ENCODE measurements around the gene GTPBP2. TPM values are rescaled to one million over a fixed set of nuclear protein-coding genes. Genes with fewer than 3 reads are reported as not detected.
A peak's percentile ranks its signal among the peaks of the same experiment; 100 is the strongest.

GTPBP2 gene
- total and polyA plus RNA-seq, 2 of the 13 experiments (the other 11 are each of a cell fraction or from before 2014, with no cell fraction given), result 26.9 to 88.2 TPM

DNA sequence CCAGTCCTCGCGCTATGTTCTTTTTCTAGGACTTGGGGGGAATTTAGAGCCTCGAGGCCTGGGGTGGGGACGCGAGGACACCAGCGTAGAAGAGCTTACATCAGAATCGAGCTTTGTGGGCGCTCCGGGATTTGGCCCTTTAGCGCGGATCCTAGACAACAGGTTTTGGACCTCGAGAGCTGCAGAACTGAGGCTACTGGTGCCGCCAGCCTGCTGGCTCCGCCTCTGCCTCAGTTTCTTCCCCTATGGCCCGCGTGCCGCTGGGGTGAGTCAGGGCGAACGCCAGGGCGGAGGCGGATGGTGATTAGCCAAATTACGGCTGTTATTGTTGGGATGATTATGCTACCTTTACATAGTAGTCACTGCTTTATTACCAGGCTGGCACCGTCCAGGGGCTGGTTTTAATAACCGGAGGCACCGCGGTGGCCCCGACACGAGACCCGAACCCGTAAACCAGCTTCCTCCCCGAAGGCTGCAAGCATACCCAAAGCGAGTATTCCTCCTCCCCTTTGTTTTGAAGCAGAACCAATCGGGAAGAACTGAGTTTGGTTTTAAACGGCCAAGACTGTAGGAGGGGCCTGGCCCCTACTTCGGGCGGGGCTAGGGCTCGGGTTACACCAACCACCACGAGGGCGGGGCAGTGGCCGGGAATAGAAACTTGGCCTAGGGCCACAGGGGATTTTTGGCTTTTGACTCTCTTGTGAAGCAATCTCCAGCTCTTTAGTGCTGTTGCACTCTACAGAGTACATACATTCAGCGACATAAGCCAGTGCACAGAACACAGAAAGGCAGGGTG lies 639 bp upstream of the GTPBP2 start:
- Histone ChIP-seq H2AFZ (ENCODE audit: low read length) (peak overlapping the region; percentile 34), H3K9ac (ENCODE audit: insufficient read depth, low read depth, low read length) (peak overlapping the region; percentile 92), H3K79me2 (ENCODE audit: insufficient read depth, low read length) (peaks cover 17% of the 10 kb centered on the region), H4K20me1 (ENCODE audit: insufficient read depth, low read length) (no peaks in the 10 kb centered on the region), H3K4me3 (replicated peaks in 1 of 3; ENCODE audit: insufficient read depth in 1 of 3, low read depth in 2 of 3, low read length in 3 of 3) (peak overlapping the region; percentile 64 to 85 (median 76)), H3K36me3 (replicated peaks in 1 of 2; ENCODE audit: control insufficient read depth in 1 of 2, insufficient read depth in 2 of 2, low read length in 2 of 2) (peaks cover 16 to 17% of the 10 kb centered on the region in 2 experiments), H3K27ac (ENCODE audit: extremely low read length, insufficient read depth, low read length) (peak overlapping the region; percentile 87), H3K27me3 (ENCODE audit: control insufficient read depth in 1 of 2, insufficient read depth in 2 of 2, low read length in 2 of 2) (no peaks in the 10 kb centered on the region; a peak in 1 of 5 replicates), H3K4me2 (ENCODE audit: low read depth, low read length) (peak overlapping the region; percentile 99), H3K4me1 (ENCODE audit: insufficient read depth, low read length) (peaks cover 36% of the 10 kb centered on the region), H3K9me3 (ENCODE audit: low read length) (no peaks in the 10 kb centered on the region)
- in situ Hi-C loops (cut with HindIII; ENCODE audit: extremely low pct_ligation_motif_present, low pct_unique_long_range_greater_than_20kb) (no loop called here), intact Hi-C loops (cut with micrococcal nuclease; ENCODE audit: unreplicated experiment) (loop anchor here (2.0 to 5.0 kb wide), 2 partner anchors 41 to 457 kb away; partner anchors contain the start of gene SRF)
- 1% methylated on average over 30 of the region's 41 CpGs for WGBS (ENCODE audit: low lambda C conversion rate)
- FAIRE-seq, result peak; percentile 99
- ChIA-PET CTCF (ENCODE audit: low intra/inter-chr PET ratio, low total read pairs) (no interaction called here), POLR2A (interaction anchor here (0.6 to 3.0 kb wide), 52 partner anchors 9 to 627 kb away, joined by 3 to 55 read pairs (median 5); partner anchors contain the start of genes ABCC10, HSP90AB1, LRRC73 and MRPS18A)
- peak; percentile 98 for DNase-seq (ENCODE audit: low spot score)
- ATAC-seq, result peak; percentile 86
- BruUV-seq (replicated peaks), result TSS peak; percentile 80
- no peak for TF ChIP-seq NONO (IDR thresholded peaks at IDR 0.05)
- peak; percentile 60 for TF ChIP-seq NONO (CRISPR knock-in tag; conservative IDR thresholded peaks at IDR 0.05)
- TF ChIP-seq IRF1 (CRISPR knock-in tag; IDR thresholded peaks at IDR 0.05; ENCODE audit: low read depth), result no peak
- TF ChIP-seq, protein P1, sequence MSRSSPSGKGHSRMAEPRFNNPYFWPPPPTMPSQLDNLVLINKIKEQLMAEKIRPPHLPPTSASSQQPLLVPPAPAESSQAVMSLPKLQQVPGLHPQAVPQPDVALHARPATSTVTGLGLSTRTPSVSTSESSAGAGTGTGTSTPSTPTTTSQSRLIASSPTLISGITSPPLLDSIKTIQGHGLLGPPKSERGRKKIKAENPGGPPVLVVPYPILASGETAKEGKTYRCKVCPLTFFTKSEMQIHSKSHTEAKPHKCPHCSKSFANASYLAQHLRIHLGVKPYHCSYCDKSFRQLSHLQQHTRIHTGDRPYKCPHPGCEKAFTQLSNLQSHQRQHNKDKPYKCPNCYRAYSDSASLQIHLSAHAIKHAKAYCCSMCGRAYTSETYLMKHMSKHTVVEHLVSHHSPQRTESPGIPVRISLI (CRISPR knock-in tag; IDR thresholded peaks at IDR 0.05; ENCODE audit: borderline replicate concordance), result no peak
- no peak for TF ChIP-seq CC2D1A (CRISPR knock-in tag; IDR thresholded peaks at IDR 0.05)
- TF ChIP-seq MYPOP (CRISPR knock-in tag; IDR thresholded peaks at IDR 0.05), result no peak; the same call in none of the 2 replicates
- peak; percentile 10; the same call in 1 of the 2 replicates for TF ChIP-seq RXRB (CRISPR knock-in tag; IDR thresholded peaks at IDR 0.05; ENCODE audit: borderline replicate concordance)
- TF ChIP-seq, protein P2, sequence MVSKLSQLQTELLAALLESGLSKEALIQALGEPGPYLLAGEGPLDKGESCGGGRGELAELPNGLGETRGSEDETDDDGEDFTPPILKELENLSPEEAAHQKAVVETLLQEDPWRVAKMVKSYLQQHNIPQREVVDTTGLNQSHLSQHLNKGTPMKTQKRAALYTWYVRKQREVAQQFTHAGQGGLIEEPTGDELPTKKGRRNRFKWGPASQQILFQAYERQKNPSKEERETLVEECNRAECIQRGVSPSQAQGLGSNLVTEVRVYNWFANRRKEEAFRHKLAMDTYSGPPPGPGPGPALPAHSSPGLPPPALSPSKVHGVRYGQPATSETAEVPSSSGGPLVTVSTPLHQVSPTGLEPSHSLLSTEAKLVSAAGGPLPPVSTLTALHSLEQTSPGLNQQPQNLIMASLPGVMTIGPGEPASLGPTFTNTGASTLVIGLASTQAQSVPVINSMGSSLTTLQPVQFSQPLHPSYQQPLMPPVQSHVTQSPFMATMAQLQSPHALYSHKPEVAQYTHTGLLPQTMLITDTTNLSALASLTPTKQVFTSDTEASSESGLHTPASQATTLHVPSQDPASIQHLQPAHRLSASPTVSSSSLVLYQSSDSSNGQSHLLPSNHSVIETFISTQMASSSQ (IDR thresholded peaks at IDR 0.05; ENCODE audit: low read depth), result 0 out of 2 replicates have a peak, but pooled peaks have one; percentile 37
- TF ChIP-seq, protein P2 (CRISPR knock-in tag; IDR thresholded peaks at IDR 0.05; ENCODE audit: borderline replicate concordance), result peak; percentile 65; the same call in 1 of the 2 replicates
- TF ChIP-seq AGO1 (IDR thresholded peaks at IDR 0.05; ENCODE audit: low read depth, low read length, poor library complexity, severe bottlenecking), result no peak
- 0 out of 2 replicates have a peak, but pooled peaks have one; percentile 2 for TF ChIP-seq KAT7 (CRISPR knock-in tag; IDR thresholded peaks at IDR 0.05; ENCODE audit: borderline replicate concordance)
- TF ChIP-seq ZNF816 (CRISPR knock-in tag; IDR thresholded peaks at IDR 0.05; ENCODE audit: borderline replicate concordance), result no peak
